ENCODE results near the gene NOXO1.
A peak's percentile ranks its signal among the peaks of the same experiment; 100 is the strongest.

Gene NOXO1

DNA sequence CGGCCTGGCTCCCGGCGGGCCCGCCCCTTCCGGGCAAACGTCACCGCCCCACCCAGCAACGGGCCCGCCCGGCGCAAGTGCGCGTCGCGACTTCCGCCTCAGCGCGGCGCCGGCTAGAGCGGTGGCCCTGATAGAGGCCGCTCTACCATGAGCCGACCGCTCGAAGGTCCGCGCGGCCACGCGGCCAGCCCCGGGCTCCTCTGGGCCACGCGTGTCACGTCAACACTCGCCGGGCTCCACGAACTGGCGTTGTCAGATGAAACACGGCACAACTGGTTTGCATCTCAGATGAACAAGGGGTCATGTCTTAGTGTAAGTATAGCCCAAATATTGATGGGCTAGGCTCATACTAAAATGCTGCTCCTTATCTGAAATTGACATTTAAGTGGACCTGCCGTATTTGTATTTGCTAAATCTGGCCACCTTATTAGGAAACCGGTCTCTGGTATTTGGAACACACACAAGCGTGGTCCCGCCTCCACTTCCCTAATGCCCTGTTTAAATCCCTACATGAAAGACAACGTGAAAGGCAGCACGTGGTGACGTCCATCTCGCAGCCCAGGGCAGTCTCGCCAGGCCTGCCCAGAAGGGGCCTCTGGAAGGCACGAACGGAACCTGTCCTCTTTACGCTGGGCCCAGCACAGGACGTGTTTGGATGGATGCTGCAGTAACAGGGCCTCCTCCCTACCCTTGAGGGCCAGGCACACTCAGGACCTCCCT is 28.7 kb upstream of the NOXO1 start, which contains the start of gene ZNF598:
Gene ZNF598, minus strand, starts transcription at position 31 of the 720 bp plus-strand sequence.
- DNase-seq (ENCODE audit: low read depth in 2 of 2): peak; percentile 32 to 65

DNA sequence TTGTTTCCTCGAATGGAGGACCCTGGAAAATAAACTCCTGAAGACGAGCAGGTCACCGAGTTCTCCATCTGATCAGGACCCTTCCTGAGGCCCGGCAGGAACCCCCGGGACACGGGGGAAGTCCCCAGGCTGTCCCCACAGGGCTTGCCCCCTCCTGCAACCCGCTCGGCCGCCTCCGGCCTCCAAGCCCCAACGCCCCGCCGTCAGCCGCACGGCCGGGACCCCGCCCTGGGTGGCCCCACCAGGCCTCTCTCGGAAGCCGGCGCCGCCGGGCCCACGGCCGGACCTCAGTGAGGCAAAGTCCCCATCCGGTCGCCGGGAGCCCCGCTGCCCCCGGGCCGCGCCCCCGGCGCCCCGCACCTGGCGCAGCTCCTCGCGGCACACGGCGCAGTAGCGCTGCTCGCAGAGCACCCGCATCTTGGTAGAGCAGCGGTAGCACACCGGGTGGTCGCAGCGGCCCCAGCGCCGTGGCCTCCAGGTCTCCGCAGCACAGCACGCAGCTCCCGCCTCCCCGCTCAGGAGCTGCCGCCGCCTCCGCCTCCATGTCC is 28.0 kb upstream of the NOXO1 start:
- DNase-seq (ENCODE audit: low read depth in 2 of 2): no peak

GRCh38 chr16:2008631-2009163 is 27.4 kb upstream of the NOXO1 start:
- no peak for DNase-seq (ENCODE audit: low read depth in 2 of 2)

DNA sequence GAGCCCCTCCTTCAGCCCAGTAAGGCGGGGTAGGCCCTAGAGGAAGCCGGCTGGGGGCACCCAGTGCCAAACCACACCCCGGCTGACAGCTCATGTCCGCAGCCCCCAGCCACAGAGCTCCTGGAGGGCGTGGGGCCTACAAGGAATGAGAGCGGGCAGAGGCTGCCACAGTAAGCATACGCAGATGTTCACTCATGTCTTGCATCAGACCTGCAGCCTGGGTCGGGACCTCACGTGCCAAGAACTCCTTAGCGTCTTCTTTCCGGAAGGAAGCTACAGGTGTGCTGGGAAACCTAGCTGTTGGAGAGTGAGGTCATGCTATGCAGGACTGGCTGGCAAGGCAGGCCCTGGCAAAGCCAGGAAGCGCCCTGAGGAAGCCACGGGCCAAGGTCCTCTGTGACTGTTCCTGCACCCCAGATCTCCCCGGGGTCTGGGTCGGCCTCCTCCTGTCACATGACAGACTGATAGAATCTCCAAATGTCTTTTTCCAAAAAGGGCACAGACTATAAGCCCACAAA is 26.8 kb upstream of the NOXO1 start:
- DNase-seq (ENCODE audit: low read depth in 2 of 2): no peak

- no peak for DNase-seq (ENCODE audit: low read depth in 2 of 2)
These were observed 26.0 kb upstream of the NOXO1 start for GRCh38 chr16:2007081-2007836.

DNA sequence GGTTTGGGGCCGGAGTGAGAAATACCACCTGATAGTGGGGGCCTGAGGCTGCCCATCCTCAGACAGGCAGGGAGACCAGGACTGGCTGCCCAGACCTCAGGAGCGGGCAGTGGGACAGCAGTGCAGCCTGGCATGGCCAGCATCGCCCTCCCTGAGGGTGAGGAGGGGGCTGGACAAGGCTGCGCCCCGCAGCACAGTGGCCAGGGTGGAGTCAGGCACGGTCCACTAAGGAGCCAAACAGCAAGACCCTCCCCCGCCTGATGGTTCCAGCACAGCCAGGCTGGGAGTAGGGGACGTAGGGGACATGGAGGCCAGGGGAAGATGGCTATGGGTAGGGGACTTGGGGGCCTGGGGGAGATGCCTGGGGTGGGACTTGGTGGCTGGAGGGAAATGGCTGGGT is 25.0 kb upstream of the NOXO1 start:
- no peak for DNase-seq (ENCODE audit: low read depth in 2 of 2)

DNA sequence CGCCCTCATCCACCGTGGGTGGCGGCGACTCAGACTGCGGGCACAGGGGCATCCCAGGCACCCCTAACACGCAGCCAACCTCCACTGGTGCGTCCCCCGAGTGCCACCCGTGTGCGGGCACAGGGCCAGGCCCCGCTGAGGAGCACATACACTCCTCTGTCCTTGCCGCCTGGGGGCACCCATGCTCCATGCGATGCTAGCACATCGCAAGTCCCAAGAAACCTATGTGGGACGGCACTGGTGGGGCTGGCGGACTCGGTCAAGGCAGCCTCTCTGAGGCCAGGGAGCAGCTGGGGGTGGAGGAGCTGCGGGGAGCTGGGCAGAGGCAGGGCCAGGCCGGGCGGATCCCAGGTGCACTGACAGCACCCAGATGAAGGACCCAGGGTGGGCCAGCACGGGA is 24.4 kb upstream of the NOXO1 start:
- no peak for DNase-seq (ENCODE audit: low read depth in 2 of 2)

DNA sequence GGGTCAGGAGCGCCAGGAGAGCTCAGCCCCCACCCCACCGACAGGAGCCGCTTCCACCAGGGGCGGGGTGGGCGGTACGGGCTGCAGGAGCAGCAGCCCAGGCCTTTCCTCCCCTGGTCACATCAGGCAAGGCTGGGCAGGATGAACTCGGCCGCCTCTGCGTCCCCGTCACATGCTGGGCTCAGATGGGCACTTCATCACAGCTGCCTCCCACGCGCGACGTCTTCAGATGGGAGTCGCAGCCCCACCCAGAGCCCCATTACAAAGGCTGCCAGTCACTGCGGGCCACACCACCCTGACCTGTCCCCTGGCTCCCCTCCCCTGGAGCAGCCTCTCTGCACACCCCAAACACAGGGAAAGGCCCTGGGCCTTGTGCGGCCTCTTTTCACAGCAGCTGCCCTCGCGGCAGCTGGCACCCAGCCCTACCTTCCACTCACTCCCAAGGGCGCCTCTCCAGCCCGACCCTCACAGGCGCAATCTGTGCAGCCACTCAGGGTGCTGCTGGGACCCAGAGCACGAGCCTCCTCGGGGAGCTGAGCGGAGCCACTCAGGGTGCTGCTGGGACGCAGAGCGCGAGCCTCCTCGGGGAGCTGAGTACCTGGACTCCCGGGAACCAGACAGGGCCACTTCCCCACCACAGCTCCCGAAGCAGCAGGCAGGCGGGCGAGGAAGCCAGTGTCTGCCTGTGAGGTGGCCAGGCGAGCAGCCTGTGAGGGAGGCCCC is 23.7 kb upstream of the NOXO1 start:
- DNase-seq (ENCODE audit: low read depth in 2 of 2): no peak

- peak; percentile 69 to 76 for DNase-seq (ENCODE audit: low read depth in 2 of 2)
These were observed 22.8 kb upstream of the NOXO1 start for GRCh38 chr16:2003827-2004641.

GRCh38 chr16:2003231-2003826 is 22.1 kb upstream of the NOXO1 start:
- DNase-seq (ENCODE audit: low read depth in 2 of 2): no peak

GRCh38 chr16:2002406-2003230 is 21.3 kb upstream of the NOXO1 start:
- DNase-seq (ENCODE audit: low read depth in 2 of 2): no peak

- no peak for DNase-seq (ENCODE audit: low read depth in 2 of 2)
These were observed 20.4 kb upstream of the NOXO1 start for GRCh38 chr16:2001456-2002355.

DNA sequence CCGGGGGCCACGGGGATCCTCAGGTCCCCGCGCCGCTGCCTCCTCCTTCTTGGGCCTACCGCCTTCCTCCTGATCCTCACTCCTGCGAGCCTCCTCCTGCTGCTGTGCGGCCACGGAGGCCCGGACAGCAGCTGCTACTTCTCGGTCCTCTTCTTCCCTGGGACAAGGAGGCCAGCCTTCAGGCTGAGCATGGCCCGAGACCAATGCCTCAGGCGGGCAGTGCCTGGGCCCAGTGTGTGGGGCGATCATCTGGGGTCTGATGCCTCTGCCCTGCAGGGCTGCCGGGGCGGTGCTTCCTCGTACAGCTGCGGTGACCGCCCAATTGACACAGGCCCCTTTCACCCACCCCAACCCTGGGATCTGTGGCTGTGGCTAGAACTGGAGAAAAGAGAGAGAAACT is 19.8 kb upstream of the NOXO1 start:
- DNase-seq (ENCODE audit: low read depth in 2 of 2): no peak

- DNase-seq (ENCODE audit: low read depth in 2 of 2): no peak
These were observed 18.7 kb upstream of the NOXO1 start for GRCh38 chr16:1999866-2000514.

- no peak for DNase-seq (ENCODE audit: low read depth in 2 of 2)
These were observed 17.9 kb upstream of the NOXO1 start for GRCh38 chr16:1998852-1999801.

GRCh38 chr16:1998360-1998835 is 17.1 kb upstream of the NOXO1 start:
- no peak for DNase-seq (ENCODE audit: low read depth in 2 of 2)
